ENCODE results near the gene KRT81. TPM values are rescaled to one million over a fixed set of nuclear protein-coding genes. Genes with fewer than 3 reads are reported as not detected.
"Not testable (repeated sequence)": the region's sequence is repeated elsewhere in the genome, so short reads cannot be mapped to it uniquely, and the experiment has no call there.

Gene KRT81
- total RNA-seq, 2 experiments from 2014 or later: not detected

- Mint-ChIP-seq H3K4me3 (no peak overlapping the region), H3K9me3 (no peaks in the 10 kb centered on the region), H3K27me3 (peaks cover 62% of the 10 kb centered on the region), H3K27ac (no peak overlapping the region), H3K36me3 (ENCODE audit: low read depth) (no peaks in the 10 kb centered on the region), H3K4me1 (ENCODE audit: low read depth) (peaks cover 11% of the 10 kb centered on the region)
- peaks cover 13% of the 10 kb centered on the region for H3K4me1 ChIP-seq (ENCODE audit: insufficient read depth, low read length)
- intact Hi-C loops (cut with DNase I, micrococcal nuclease): loop anchor here in 1 of 2 experiments (2.0 kb wide), 1 partner anchor 53 kb away; no protein-coding TSS in a partner anchor
- CTCF ChIA-PET: no interaction called here
- H3K36me3 ChIP-seq (ENCODE audit: insufficient read depth, low read length): no peaks in the 10 kb centered on the region
- DNase-seq (no peak), ATAC-seq (ENCODE audit: poor library complexity) (no peak)
- POLR2A ChIA-PET: no interaction called here
- TF ChIP-seq CTCF (IDR thresholded peaks at IDR 0.05): no peak
- H3K9me3 ChIP-seq (ENCODE audit: control insufficient read depth in 1 of 2, insufficient read depth in 1 of 2, low read length in 2 of 2): no peaks in the 10 kb centered on the region
- H3K27me3 ChIP-seq (ENCODE audit: control insufficient read depth in 1 of 2, insufficient read depth in 2 of 2, low read length in 2 of 2): peaks cover 33 to 43% of the 10 kb centered on the region in 2 experiments
- H3K4me3 ChIP-seq (ENCODE audit: low read length): no peak overlapping the region
- no peak overlapping the region for H3K27ac ChIP-seq (ENCODE audit: low read depth in 1 of 2, low read length in 2 of 2)
Observed at GRCh38 chr12:52305921-52306705, 14.8 kb upstream of the KRT81 start.

GRCh38 chr12:52304941-52305411, 13.6 kb upstream of the KRT81 start:
- peaks cover 26 to 32% of the 10 kb centered on the region in 2 experiments for H3K27me3 ChIP-seq (ENCODE audit: control insufficient read depth in 1 of 2, insufficient read depth in 2 of 2, low read length in 2 of 2)
- H3K36me3 ChIP-seq (ENCODE audit: insufficient read depth, low read length); CTCF ChIA-PET; H3K9me3 ChIP-seq (ENCODE audit: control insufficient read depth in 1 of 2, insufficient read depth in 1 of 2, low read length in 2 of 2); H3K36me3 Mint-ChIP-seq (ENCODE audit: low read depth); H3K9me3 Mint-ChIP-seq; ATAC-seq (ENCODE audit: poor library complexity); H3K4me3 Mint-ChIP-seq; H3K4me3 ChIP-seq (ENCODE audit: low read length); intact Hi-C loops (cut with DNase I, micrococcal nuclease); H3K27ac ChIP-seq (ENCODE audit: low read depth in 1 of 2, low read length in 2 of 2); POLR2A ChIA-PET; H3K27ac Mint-ChIP-seq: not testable (repeated sequence)
- H3K4me1 ChIP-seq (ENCODE audit: insufficient read depth, low read length): peaks cover 13% of the 10 kb centered on the region
- peak in 1 of 14 experiments; percentile 29 for DNase-seq
- peaks cover 53% of the 10 kb centered on the region for H3K27me3 Mint-ChIP-seq
- peaks cover 11% of the 10 kb centered on the region for H3K4me1 Mint-ChIP-seq (ENCODE audit: low read depth)

- H3K36me3 ChIP-seq (ENCODE audit: insufficient read depth, low read length); CTCF ChIA-PET; H3K27ac ChIP-seq (ENCODE audit: low read depth in 1 of 2, low read length in 2 of 2); H3K9me3 Mint-ChIP-seq; H3K36me3 Mint-ChIP-seq (ENCODE audit: low read depth); ATAC-seq (ENCODE audit: poor library complexity); H3K4me3 ChIP-seq (ENCODE audit: low read length); H3K4me3 Mint-ChIP-seq; intact Hi-C loops (cut with DNase I, micrococcal nuclease); H3K9me3 ChIP-seq (ENCODE audit: control insufficient read depth in 1 of 2, insufficient read depth in 1 of 2, low read length in 2 of 2); H3K4me1 ChIP-seq (ENCODE audit: insufficient read depth, low read length); POLR2A ChIA-PET; H3K27ac Mint-ChIP-seq; DNase-seq: not testable (repeated sequence)
- H3K27me3 ChIP-seq (ENCODE audit: control insufficient read depth in 1 of 2, insufficient read depth in 2 of 2, low read length in 2 of 2): peaks cover 4 to 10% of the 10 kb centered on the region in 2 experiments
- Mint-ChIP-seq H3K4me1 (ENCODE audit: low read depth) (peaks cover 11% of the 10 kb centered on the region), H3K27me3 (peaks cover 27% of the 10 kb centered on the region)
Observed at GRCh38 chr12:52302242-52302914, 11.0 kb upstream of the KRT81 start.

GRCh38 chr12:52301721-52302120, 10.4 kb upstream of the KRT81 start:
- POLR2A ChIA-PET; ATAC-seq (ENCODE audit: poor library complexity); CTCF ChIA-PET; H3K36me3 ChIP-seq (ENCODE audit: insufficient read depth, low read length); H3K27ac Mint-ChIP-seq; H3K27me3 ChIP-seq (ENCODE audit: control insufficient read depth in 1 of 2, insufficient read depth in 2 of 2, low read length in 2 of 2); intact Hi-C loops (cut with DNase I, micrococcal nuclease); H3K9me3 Mint-ChIP-seq; DNase-seq; H3K4me1 ChIP-seq (ENCODE audit: insufficient read depth, low read length); H3K36me3 Mint-ChIP-seq (ENCODE audit: low read depth); H3K9me3 ChIP-seq (ENCODE audit: control insufficient read depth in 1 of 2, insufficient read depth in 1 of 2, low read length in 2 of 2); H3K4me3 ChIP-seq (ENCODE audit: low read length); H3K27ac ChIP-seq (ENCODE audit: low read depth in 1 of 2, low read length in 2 of 2); H3K4me3 Mint-ChIP-seq: not testable (repeated sequence)
- peaks cover 25% of the 10 kb centered on the region for H3K27me3 Mint-ChIP-seq
- peaks cover 11% of the 10 kb centered on the region for H3K4me1 Mint-ChIP-seq (ENCODE audit: low read depth)
